HG03432 (cell line): ENCODE data around the gene STMP1.
"Not testable (repeated sequence)": the region's sequence is repeated elsewhere in the genome, so short reads cannot be mapped to it uniquely, and the experiment has no call there.

Experiments used
- ATAC-seq: cut with Tn5 transposase; IDR thresholded peaks from one replicate; pipeline ENCODE4 v1.9.1; 2021; ENCODE audit warnings: mild to moderate bottlenecking, moderate library complexity; ENCODE audit not compliant: unreplicated experiment

Gene STMP1

GRCh38 chr7:135664046-135664589 lies 1.8 kb downstream of the STMP1 start:
- ATAC-seq: no peak

- no peak for ATAC-seq
Measured at GRCh38 chr7:135665042-135665441, 2.7 kb downstream of the STMP1 start.

- no peak for ATAC-seq
Measured at GRCh38 chr7:135666156-135666555, 3.8 kb downstream of the STMP1 start.

- ATAC-seq: no peak
Measured at GRCh38 chr7:135666846-135667245, 4.5 kb downstream of the STMP1 start.

- not testable (repeated sequence) for ATAC-seq
Measured at GRCh38 chr7:135667626-135668025, 5.3 kb downstream of the STMP1 start.

GRCh38 chr7:135668852-135669395 lies 6.6 kb downstream of the STMP1 start:
- ATAC-seq: not testable (repeated sequence)

DNA sequence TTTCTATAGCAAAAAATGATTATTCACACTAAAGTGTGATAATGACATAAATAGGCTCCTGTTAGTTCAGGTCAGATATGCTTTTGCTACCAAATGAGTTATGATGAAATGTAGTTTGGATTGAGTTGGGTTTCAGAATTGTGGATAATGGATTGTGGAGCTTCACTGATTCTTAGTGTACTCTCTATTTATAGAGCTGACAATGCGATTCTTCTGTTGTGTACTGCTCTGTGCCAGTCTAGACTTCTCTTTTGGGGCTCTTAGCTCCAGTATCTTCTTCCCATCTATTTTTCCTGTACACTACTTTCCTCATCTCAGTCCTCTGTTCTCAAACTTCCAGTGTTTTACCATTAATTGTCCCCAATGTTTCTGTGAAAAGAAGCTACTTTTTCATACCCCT lies 7.5 kb downstream of the STMP1 start:
- no peak for ATAC-seq

GRCh38 chr7:135670179-135670578 lies 7.9 kb downstream of the STMP1 start:
- no peak for ATAC-seq

DNA sequence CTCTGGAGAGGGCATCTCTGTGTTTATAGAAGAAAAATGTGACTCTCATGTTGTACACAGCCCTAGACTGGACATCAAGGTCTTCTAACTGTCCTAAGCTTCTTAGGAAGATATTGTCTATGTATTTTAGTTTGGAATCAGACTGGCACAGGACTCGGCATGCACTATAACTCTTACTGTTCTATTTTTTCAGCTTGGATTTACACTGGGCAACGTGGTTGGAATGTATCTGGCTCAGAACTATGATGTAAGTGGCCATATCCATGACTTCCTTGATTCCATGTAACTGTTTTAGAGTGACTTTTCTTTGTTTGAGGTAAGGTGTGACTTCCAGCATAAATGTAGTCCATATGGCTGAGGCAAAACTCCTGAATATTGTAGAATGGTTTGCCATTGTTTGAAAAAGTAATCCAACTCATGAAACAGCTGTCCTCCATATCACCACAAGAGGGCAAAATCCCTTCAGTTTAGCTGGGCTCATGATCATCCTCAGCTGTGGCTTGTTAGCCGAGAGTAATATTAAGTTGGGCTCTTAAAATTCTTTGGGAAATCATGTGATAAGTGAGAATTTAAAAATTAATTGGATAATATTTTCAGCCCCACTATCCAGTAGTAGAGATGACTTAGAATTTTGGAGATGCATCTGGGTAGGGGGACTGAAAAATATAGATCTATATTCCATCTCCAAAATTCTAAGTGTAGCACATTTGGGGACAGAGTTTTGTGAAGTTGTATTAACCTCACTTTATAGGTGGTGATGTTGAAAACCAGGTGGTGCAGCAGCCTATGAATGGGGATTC lies 10.4 kb downstream of the STMP1 start:
- ATAC-seq: peak; percentile 84

GRCh38 chr7:135673360-135673706 lies 11.0 kb downstream of the STMP1 start:
- no peak for ATAC-seq

DNA sequence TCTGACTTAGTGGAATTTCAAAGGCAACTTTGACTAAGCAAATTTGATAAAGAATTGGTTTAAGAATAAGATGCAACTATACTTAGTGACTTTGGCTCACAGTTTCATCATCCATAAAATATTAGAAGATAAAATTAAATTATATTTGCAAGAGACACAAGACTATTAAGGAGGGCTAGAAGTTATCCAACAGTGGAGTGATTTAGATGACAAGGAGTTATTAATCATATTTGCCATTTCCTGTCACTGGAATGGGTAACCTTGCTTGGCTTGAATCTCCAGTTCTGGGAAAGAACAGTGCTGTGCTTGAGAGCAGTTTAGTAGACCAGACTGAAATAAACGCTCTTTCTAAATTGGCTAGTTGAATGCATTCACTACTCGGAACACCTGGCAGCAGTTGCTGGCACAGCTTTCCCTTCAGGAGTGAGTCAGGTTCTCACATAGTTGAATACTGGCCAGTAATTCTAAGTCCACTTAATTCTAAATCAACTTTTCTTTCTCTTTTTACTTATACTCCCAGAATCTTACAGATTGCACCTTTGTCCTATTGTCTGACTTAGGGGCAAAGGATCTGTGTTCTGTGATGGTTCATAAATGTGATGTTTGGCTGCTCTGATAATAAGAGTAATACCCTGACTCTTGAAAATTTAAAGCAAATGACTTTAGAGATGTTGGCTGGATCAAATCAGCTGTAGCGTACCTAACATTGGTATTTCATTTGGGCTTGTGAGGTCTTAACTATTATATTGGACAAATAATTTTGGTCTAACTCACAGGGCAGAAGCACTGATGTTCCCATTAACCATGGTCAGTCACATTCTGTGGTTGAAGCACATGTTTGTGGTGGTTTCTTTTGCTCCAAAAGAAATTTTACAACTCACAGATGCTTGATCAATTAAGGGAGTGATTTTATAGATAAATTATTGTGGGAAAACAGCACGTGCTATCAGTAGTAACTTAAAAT lies 16.6 kb downstream of the STMP1 start:
- ATAC-seq: no peak

GRCh38 chr7:135681762-135682161 lies 19.4 kb downstream of the STMP1 start:
- no peak for ATAC-seq

- no peak for ATAC-seq
Measured at GRCh38 chr7:135682191-135682590, 19.9 kb downstream of the STMP1 start.

DNA sequence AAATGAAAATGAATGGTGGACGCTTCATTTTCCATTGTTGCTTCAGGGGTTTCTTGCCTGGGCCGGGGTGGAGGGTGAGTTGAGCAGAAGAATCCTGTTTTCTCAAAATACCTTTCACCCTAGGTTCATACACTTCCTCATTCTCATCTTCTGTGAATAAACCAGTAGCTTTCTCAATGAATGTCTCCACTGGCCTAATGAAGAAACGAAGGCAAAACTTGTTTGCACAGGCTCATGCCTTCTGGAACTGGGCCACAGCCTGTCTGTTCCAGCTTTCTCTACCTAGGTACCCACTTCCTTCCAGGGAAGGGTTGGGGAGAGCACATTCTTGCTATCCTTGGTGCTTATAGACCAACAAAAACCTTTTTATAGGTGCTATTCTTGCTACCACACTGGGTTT lies 21.3 kb downstream of the STMP1 start:
- no peak for ATAC-seq

DNA sequence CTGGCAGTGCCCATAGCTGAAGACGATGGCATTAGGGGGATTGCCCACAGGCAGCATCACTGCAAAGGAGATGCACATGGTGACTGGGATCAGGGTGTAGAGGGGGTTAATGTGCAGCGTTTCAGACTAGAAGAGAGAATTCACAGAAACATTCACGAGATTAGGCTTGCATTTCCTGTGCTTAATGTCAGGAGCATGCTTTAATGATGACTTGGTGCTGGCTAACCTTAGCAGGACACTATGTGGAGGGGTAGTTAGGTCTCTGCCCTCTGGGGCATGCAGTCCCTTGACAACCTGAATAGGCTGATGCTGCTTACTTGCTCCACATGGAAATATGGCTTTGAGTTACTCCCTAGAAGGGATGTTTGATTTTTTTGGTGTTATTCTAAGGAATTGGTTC lies 21.8 kb downstream of the STMP1 start:
- no peak for ATAC-seq

- no peak for ATAC-seq
Measured at GRCh38 chr7:135684699-135685098, 22.4 kb downstream of the STMP1 start.

DNA sequence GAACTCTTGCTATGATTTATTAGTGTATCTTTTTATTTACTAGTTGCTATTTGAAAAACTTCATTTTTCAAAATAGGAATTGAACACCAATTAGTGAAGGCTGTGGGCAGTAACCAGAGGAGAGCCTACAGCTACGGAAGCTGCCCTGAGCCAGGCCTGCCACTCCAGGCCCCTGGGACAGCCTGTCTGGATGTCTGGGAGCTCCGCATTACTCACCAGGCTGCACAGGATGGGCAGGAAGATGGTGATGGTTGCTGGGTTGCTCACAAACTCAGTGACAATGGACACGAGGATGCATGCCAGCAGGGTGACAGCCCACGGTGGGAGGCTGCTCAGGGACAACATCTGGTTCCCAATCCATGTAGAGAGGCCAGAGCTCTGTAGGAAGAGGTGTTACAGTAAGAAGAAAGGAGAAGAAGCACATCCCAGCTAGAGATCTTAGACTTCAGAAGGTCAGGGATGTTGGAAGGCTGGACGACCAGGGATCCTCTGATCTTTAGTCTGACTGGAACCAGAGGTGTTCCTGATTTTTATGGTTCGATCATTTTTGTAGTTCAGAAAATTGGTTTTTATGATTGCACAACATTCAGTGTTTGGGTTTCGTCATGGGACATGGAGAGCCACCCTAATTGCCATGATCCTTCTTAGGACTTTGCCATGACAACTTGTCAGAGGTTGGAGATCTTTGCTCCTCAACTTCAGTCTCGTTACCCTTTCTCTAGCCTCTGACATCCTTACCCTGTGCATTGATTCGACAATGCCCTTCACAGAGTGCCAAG lies 23.2 kb downstream of the STMP1 start:
- ATAC-seq: no peak

GRCh38 chr7:135687466-135687865 lies 25.2 kb downstream of the STMP1 start:
- ATAC-seq: no peak

DNA sequence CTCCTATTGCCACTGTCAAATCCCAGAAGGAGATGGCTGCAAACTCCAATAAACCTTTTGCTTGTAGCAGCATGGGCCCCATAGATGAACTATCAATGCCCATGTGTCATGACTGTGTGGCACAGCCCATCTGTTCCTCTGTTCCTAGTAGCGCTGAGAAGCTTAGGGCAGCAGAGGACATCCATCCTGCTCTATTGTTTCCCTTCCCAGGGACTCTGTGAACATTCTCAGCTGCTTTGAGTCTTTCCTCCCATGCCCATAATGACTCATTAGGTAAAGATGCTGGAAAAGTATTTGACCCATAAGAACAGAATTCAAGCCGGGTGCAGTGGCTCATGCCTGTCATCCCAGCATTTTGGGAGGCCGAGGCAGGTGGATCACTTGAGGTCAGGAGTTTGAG lies 28.3 kb downstream of the STMP1 start:
- ATAC-seq: no peak

- no peak for ATAC-seq
Measured at GRCh38 chr7:135692055-135692454, 29.7 kb downstream of the STMP1 start.

DNA sequence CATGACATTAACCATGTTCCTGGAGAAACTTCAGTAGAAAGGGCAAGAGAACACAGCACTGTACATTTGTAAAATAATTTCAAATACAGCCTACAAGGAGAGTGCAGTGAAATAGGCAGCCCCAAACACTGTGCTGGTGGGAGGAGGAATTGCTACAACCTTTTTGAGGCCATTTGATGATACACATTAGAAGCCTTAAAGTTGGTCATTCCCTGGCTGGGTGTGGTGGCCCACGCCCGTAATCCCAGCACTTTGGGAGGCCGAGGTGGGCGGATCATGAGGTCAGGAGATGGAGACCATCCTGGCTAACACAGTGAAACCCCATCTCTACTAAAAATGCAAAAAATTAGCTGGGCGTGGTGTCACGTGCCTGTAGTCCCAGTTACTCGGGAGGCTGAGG lies 30.3 kb downstream of the STMP1 start:
- not testable (repeated sequence) for ATAC-seq
